Subcutaneous adipose tissue (tissue), 4 donors: Measurements from ENCODE around the gene ELOVL2. TPM values are rescaled to one million over a fixed set of nuclear protein-coding genes. Genes with fewer than 3 reads are reported as not detected.

Experiments
- total RNA-seq, 4 donors: library from RNA; depleted of rRNA; stranded (reverse); fragments of >200 nt; gene quantifications; one replicate each; pipeline ENCODE4 v1.1.0, GENCODE V29; 2016
- TF ChIP-seq, protein P1 (sequence below): fragments of 450-650 bp; IDR thresholded peaks from one replicate; pipeline ENCODE4 v1.5.1; 2016; ENCODE audit warnings: low read depth, mild to moderate bottlenecking, control low read depth, antibody characterized with exemption, moderate library complexity

Gene ELOVL2
- total RNA-seq, 4 donors from 2014 or later, result 0.19 to 1.6 (median 0.44) TPM; not detected in 1

DNA sequence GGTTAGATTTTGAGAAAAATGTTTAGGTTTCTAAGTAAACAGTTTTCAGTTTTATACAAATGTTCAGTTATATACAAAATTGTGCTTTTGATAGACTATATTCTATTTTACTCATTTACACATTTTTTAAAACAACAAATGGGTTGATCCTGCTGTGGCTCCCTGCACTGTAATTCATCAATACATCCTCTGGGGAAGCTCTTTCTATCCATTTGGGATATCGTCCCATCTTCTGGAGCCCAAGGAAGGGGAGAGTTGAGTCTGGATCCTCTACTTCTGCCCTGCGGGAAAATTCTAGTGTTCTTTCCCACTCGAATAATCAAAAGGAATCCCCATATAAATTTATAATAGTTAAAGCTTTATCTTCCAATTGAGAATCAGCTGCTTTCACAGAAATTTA lies 82.3 kb downstream of the ELOVL2 start:
- TF ChIP-seq, protein P1, sequence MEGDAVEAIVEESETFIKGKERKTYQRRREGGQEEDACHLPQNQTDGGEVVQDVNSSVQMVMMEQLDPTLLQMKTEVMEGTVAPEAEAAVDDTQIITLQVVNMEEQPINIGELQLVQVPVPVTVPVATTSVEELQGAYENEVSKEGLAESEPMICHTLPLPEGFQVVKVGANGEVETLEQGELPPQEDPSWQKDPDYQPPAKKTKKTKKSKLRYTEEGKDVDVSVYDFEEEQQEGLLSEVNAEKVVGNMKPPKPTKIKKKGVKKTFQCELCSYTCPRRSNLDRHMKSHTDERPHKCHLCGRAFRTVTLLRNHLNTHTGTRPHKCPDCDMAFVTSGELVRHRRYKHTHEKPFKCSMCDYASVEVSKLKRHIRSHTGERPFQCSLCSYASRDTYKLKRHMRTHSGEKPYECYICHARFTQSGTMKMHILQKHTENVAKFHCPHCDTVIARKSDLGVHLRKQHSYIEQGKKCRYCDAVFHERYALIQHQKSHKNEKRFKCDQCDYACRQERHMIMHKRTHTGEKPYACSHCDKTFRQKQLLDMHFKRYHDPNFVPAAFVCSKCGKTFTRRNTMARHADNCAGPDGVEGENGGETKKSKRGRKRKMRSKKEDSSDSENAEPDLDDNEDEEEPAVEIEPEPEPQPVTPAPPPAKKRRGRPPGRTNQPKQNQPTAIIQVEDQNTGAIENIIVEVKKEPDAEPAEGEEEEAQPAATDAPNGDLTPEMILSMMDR, result no peak

DNA sequence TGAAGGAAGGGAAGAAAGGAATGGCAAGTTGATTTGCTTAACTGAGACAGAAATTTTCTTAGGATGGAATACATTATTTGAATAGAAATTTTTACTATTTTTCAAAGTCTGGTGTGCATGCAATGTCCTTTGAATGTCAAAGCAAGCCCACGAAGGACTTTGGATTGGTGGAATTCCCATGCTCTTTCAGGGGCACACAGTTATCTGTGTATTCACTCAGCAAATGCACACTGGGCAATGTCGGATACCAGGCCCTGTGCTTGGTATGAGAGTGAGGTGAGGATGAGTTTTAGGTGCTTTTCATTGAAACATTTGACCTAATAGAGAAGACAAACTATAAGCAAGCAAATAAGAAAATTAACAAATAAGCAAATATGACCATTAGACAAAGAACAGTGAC lies 83.9 kb downstream of the ELOVL2 start:
- TF ChIP-seq, protein P1, result no peak

DNA sequence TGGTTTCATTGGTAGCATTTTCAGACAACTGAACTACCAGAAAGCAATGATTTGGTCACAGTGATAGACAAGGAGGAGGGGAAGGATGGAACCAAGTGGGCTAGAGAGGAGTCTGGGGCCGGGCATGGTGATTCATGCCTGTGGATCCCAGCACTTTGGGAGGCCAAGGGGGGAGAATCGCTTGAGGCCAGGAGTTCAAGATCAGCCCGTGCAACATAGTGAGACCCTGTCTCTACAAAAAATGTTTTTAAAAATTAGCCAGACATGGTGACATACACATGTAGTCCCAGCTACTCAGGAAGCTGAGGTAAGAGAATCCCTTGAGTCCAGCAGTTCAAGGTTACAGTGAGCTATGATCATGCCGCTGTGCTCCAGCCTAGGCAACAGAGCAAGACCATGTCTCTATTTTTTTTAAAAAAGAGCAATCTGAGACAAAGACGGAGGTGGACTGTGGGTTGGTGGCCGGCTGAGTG lies 86.7 kb downstream of the ELOVL2 start:
- TF ChIP-seq, protein P1, result no peak

DNA sequence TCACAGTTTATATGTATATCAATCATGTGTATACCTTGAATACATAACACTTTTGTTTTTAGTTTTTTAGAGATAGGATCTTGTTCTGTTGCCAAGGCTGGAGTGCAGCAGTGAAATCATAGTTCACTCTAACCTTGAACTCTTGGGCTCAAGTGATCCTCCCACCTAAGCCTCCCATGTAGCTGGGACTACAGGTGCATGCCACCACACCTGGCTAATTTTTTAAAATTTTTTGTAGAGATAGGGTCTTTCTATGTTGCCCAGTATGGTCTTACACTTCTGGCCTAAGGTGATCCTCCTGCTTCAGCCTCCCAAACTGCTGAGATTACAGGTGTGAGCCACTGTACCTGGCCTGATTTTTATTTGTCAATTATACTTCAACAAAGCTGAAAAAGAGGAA lies 87.3 kb downstream of the ELOVL2 start:
- TF ChIP-seq, protein P1, result no peak

DNA sequence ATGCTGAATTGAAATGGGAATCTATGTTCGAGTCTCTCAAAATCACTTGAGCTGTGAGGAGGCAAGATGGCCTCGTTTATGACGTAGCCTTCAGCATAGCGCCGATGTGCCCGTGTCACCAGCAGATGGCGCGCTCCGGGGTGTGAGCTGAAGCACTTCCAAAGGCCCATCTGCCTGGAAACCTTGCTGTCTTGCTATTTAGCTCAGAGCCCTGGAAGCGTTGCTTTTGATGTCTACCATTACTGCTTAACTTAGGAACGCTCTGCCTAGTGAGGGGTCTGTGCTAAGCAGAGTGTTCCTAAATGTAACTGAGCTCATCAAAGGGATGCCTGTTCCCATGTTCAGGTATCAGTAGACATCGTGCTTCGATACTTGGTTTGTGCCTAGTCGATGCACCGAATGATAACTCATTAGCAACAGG lies 89.5 kb downstream of the ELOVL2 start:
- TF ChIP-seq, protein P1, result no peak

DNA sequence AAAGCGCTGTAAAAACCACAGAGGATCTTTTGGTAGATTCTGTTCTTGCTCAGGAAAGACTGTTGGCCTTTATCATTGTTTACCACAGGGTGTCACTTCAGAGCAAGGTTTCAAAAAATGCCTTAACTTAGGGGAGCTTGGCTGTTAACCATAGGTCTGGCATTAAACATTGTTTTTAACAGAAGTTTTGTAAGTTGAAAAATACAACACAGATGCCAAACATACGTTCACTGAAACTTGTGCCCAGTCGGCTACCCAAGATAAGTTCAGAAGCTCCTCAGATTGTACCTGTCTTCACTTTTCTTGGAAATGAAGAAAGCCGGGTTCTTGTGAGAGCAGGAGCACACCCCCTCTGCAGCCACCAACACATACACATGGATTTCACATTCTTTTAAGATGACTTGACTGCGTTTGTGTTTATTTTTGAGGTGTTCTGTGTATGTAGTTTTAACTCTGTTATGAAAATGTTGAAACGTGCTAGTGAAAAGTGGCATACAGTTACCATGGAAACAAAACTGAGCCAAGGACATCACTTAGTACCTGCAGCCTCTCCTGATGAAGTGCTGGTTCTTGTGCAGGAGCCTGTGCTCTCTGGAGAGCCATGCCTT lies 92.3 kb downstream of the ELOVL2 start:
- TF ChIP-seq, protein P1, result no peak

DNA sequence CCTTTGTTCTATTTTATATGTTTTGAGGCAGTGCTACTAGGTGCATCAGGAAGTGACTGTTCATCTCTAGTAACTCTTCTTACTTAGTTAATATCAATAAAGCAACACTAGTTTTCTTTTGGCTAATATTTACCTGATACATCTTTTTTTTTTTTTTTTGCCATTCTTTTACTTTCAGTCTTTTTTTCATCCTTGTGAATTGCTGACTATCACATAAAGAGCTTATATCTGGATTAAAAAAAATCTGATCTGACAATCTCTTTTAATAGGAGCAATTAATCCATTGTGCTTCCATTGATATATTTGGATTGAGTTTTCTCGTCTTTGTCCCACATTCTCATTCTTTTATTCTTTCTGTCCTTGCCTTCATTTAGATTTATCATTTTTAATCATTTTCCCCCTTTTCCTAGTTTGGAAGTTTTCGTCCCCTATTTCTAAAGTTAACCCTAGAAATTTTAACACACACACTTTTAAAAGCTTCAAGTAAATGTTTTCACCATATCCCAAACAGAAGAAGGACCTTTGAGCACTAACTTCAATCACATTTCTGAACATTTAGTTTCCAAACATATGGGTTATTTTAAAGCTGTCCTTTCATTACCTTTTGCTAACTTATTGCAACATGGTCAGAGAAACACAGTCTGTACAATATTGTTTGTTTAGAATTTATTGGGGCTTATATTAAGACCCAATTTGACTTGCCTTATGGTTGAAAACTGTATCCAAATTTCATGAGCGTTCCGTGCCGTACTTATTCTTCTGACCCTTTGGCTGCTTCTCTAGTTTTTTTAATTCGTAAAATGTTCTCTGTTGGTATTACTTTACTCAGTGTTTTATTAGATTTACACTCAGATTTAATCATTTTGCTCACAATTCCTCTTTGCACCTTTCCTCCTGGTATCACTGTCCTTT lies 94.3 kb downstream of the ELOVL2 start:
- TF ChIP-seq, protein P1, result no peak
